HG03103 (cell line): ENCODE results near the gene EGLN2.
"Not testable (repeated sequence)": the region's sequence is repeated elsewhere in the genome, so short reads cannot be mapped to it uniquely, and the experiment has no call there.

ENCODE experiments used
- ATAC-seq: cut with Tn5 transposase; IDR thresholded peaks from one replicate; pipeline ENCODE4 v1.9.1; 2021; ENCODE audit warnings: low read depth; ENCODE audit not compliant: unreplicated experiment

Gene EGLN2

DNA sequence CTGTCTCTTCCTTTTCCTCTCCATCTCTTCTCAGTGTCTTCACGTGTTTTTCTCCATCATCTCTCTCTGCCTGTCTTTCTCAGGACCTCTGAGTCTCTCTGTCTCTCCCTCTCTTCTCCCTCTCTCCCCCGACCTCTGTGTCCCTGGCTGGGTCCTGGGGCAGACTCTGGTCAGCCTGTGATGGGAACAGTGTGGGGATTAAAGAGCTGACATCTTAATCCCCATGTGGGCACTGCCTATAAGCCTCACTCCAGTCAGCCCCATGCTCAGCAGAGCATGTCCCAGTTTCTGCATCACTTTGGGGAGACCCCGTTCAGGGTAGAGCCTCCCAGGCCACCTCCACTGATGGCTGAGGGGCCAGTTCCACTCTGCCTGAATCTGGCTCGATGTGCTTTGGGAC is 16.2 kb downstream of the EGLN2 start:
- ATAC-seq = no peak

- not testable (repeated sequence) for ATAC-seq
Measured at GRCh38 chr19:40818480-40819399, 19.7 kb downstream of the EGLN2 start.

DNA sequence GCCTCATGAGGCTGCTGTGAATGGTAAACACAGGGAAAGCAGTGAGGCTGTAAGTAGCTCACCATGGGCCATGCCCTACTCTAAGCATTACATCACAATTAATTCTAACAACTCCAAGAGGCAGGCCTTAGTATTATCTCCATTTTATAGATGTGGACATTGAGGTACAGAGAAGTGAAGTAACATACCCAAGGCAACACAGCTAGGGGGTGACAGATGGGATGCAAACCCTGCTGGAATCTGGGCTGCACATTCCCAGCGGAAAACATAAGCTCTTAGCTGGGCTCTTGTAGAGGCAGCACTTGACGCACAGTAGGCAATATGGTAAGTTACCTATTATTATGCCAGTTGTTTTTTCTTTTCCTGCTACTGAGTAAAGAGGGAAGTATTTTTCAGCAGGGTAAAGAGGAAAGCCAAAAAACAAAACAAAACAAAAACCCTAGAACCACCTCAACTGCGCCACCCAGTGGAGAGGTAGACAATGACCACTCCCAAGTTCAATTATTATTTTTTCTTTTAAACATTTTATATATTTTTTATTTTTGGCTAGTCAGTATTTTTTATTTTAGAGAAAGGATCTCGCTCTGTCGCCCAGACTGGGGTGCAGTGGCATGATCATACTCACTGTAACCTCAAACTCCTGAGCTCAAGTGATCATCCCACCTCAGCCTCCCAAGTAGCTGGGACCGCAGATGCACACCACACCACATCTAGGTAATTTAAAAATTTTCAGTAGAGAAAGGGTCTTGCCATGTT is 20.7 kb downstream of the EGLN2 start:
- ATAC-seq = not testable (repeated sequence)

GRCh38 chr19:40822161-40822560 is 23.2 kb downstream of the EGLN2 start:
- ATAC-seq = no peak

DNA sequence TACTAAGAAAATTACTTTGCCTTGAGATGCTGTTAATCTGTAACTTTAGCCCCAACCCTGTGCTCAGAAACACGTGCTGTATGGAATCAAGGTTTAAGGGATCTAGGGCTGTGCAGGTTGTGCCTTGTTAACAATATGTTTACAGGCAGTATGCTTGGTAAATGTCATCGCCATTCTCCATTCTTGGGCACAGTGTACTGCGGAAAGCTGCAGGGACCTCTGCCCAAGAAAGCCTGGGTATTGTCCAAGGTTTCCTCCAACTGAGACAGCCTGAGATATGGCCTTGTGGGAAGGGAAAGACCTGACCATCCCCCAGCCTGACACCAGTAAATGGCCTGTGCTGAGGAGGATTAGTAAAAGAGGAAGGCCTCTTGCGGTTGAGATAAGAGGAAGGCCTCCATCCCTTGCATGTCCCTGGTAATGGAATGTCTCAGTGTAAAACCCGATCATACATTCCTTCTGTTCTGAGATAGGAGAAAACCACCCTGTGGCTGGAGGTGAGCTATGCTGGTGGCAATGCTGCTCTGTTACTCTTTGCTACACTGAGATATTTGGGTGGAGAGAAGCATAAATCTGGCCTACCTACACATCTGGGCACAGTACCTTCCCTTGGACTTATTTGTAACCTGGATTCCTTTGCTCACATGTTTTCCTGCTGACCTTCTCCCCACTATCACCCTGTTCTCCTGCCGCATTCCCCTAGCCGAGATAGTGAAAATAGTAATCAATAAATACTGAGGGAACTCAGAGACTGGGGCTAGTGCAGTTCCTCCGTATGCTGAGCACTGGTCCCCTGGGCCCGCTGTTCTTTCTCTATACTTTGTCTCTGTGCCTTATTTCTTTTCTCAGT is 23.9 kb downstream of the EGLN2 start:
- ATAC-seq = not testable (repeated sequence)

DNA sequence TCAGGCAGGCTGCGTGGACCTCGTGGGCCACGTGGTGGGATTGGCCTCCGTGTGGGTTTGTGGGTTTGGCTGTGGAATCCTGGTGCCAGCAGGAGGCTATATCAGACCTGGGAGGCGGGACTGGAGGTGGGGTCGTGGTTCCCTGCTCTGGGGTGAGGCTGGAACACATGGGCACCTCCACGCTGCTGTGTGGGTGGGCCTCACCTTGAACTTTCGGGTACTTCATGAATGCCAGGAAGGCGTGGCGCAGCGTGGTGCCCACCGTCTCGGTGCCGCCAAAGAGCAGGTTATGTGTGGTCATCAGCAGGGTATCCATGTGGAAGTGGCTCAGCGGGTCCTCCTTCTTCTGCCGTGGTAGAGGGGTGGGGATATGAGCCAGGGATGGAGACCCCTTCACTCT is 25.9 kb downstream of the EGLN2 start:
- not testable (repeated sequence) for ATAC-seq

GRCh38 chr19:40825460-40826095 is 26.6 kb downstream of the EGLN2 start:
- ATAC-seq = not testable (repeated sequence)

DNA sequence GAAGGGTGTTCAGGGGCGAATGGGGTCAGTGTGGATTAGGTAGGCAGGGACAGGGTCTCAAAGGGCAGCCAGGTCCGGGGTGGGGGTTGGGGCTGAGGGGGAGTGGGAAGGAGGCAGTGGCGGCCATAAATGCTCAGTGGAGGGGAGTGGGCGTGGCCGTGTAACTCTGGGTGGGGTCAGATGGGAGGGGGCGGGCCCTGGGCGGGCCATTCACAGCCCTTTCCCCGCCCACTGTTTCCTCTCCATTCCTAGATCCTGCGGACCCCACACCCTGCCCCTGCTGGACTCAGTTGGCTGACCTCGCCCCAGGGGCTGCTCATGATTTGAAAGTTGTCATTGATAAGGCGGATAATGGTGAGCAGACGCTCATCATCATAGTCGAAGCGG is 27.3 kb downstream of the EGLN2 start:
- ATAC-seq = not testable (repeated sequence)

DNA sequence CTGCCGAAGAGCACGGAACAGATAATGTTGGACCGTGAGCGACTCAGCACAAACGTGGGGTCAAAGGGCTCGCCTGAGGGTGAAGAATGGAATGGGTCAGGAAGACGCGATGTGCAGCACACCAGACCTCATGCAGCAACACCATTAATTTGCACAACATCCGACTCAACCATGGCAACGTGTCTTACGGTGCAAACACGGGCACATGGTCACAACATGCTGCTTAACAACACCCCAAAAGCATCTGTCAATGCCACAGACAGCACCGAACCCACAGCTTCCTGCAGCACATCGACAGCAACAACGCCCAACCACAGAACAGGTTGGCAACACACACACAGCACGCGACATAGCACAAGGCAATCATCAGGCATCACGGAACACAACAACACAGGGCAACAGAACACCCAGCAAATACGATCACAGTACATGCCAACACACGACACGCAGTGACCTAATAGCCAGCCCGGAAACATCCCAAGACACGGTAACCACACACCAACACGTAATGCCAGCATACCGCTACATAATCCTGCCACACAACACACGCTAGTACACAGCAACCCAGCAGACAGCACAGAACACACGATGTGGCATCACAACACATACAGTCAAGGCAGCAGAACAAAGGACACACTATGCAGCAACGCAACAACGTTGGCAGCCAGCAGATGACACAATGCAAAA is 27.9 kb downstream of the EGLN2 start:
- ATAC-seq = not testable (repeated sequence)

DNA sequence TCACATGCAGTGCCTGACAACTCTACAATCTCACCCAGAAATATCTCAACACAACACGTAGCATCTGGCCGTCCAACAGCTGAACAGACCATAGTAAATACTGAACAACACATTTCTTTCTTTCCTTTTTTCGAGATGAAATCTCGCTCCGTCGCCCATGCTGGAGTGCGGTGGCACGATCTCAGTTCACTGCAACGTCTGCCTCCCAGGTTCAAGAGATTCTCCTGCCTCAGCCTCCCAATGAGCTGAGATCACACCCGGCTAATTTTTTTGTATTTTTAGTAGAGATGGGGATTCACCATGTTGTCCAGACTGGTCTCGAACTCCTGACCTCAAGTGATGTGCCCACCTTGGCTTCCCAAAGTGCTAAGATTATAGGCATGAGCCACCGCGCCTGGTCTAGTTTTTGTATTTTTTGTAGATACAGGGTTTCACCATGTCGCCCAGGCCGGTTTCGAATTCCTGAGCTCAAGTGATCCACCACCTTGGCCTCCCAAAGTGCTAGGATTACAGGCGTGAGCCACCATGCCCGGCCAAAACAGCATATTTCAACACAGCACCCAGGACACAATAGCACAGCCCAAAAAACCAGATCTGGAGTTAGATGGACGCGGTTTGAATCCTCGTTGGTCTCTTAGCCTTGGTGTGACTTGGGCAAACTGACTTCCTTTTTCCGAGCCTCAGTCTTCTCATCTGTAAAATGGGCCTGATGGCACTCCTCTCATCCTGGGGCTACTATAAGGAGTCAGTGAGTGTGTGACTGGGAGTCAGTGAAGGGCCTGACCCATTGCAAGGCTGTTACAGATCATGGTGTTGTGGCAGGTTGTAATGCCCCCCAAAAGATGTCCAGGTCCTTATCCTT is 28.6 kb downstream of the EGLN2 start:
- ATAC-seq = no peak

- ATAC-seq = no peak
Measured at GRCh38 chr19:40829205-40829604, 30.2 kb downstream of the EGLN2 start.

- ATAC-seq = not testable (repeated sequence)
Measured at GRCh38 chr19:40830741-40831140, 31.8 kb downstream of the EGLN2 start.

DNA sequence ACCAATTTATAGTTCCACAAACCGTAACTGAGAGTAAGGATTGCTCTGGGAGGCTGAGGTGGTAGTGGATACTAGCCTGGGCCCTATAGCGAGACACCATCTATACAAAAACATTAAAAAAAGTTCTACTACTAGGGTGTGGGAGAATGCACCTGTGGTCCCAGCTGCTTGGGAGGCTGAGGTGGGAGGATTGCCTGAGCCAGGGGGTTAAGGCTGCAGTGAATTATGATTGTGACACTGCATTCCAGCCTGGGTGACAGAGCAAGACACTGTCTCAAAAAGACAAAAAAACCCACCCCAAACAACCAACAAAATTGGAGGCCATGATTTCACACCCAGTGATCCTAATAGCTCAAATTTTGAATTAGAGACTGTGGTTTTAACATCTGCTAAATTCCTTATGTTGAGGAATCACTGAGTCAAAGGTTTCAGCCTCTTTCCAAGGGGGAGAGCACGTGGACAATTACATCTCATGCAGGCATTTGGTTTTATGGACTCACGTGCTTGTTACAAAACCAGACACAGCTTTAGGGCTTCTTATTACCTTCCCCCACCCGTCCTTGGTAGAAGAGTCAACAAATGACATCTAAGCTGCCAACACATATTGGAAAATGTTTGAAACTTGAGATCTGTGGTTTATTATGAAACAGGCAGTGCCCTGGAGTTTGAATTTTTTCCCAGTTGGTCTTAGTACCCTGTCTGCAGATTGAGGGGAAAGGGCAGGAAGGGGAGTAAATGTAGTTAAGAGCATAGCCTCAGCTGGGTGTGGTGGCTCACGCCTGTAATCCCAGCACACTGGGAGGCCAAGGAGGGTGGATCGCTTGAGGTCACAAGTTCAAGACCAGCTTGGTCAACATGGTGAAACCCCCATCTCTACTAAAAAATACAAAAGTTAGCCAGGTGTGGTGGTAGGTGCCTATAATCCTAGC is 32.8 kb downstream of the EGLN2 start:
- no peak for ATAC-seq

GRCh38 chr19:40832431-40832790 is 33.4 kb downstream of the EGLN2 start:
- not testable (repeated sequence) for ATAC-seq

DNA sequence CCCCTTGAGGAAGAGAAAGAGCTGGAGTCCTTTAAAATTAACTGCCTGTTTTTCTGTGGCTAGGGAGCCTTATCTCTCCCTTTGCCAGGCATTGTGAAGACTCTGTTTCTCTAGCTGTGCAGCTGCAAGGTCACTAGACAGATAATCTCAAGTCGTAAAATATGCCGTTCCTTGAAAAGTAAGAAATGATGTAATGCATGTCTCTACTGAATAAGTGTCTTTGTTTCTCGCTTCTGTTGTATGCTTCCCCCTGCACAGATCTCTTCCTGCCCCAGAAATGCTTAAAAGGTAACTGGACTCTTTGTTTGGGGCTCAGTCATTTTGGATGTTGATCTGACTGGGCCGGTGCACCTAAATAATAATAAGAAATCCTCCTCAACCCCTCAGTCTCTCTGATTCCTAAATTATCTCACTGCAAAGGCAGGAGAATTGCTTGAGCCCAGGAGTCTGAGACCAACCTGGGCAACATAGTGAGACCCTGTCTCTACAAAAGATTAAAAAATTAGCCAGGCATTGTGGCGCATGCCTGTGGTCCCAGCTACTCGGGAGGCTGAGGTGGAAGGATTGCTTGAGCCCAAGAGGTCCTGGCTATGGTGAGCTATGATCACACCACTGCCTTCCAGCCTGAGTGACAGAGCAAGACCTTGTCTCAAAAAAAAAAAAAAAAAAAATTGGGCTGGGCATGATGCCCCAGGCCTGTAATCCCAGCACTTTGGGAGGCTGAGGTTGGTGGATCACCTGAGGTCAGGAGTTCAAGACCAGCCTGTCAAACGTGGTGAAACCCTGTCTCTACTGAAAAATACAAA is 34.9 kb downstream of the EGLN2 start:
- ATAC-seq = not testable (repeated sequence)

- no peak for ATAC-seq
Measured at GRCh38 chr19:40836754-40837429, 37.9 kb downstream of the EGLN2 start.
